ENCODE results near the gene HIPK2.

Gene HIPK2

DNA sequence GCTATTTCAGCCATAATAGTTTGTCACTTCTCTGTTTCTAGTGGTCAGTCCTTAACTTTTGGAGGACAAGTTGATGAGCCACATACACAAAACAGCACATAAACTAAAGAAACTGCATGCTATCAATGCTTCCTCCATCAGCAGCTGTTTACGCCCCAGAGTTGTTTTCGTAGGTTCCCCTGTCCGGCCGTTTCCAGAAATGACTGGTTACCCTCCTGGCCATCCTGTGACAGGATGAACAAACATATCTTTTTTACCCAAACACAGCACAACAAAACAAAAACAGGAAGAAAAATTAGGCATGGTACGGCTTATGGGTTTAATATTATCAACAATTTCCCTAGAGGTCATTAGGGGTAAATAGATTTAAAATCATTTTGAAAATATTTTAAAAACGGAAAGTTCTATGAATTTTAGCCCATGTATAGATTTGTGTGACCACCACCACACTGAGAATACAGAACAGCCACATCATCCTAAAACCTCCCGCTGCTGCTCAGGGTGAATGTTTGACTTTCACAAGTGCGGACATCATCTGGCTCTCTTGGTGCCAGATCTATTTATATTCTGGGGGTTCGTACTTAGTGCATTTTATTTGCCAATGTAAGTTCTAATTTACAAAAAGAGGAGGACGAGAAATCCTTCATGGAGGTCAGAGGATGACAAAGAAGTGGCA is 74.8 kb downstream of the HIPK2 start:
- ATAC-seq, result no peak
- TF ChIP-seq ZFP3 (CRISPR knock-in tag; IDR thresholded peaks at IDR 0.05), result no peak
- peak; percentile 26; the same call in 1 of the 2 replicates for TF ChIP-seq ZNF70 (CRISPR knock-in tag; IDR thresholded peaks at IDR 0.05)
- TF ChIP-seq ARNTL (CRISPR knock-in tag; IDR thresholded peaks at IDR 0.05; ENCODE audit: borderline replicate concordance, low read depth), result no peak

- peak; percentile 25 for ATAC-seq
- TF ChIP-seq CREB5 (CRISPR knock-in tag; IDR thresholded peaks at IDR 0.05; ENCODE audit: low read depth) (no peak), CSDC2 (CRISPR knock-in tag; IDR thresholded peaks at IDR 0.05) (no peak), BACH2 (CRISPR knock-in tag; IDR thresholded peaks at IDR 0.05; ENCODE audit: borderline replicate concordance) (no peak), POU6F1 (CRISPR knock-in tag; IDR thresholded peaks at IDR 0.05; ENCODE audit: borderline replicate concordance, low read depth) (no peak), ISL1 (CRISPR knock-in tag; IDR thresholded peaks at IDR 0.05) (no peak), ZFP30 (CRISPR knock-in tag; IDR thresholded peaks at IDR 0.05) (no peak), RARB (CRISPR knock-in tag; IDR thresholded peaks at IDR 0.05) (no peak), ZFP3 (CRISPR knock-in tag; IDR thresholded peaks at IDR 0.05) (no peak), ZNF8 (CRISPR knock-in tag; IDR thresholded peaks at IDR 0.05) (no peak), ESRRG (CRISPR knock-in tag; IDR thresholded peaks at IDR 0.05) (no peak), GLIS3 (CRISPR knock-in tag; IDR thresholded peaks at IDR 0.05) (no peak), TCF4 (CRISPR knock-in tag; IDR thresholded peaks at IDR 0.05; ENCODE audit: borderline replicate concordance) (no peak), PPARA (CRISPR knock-in tag; IDR thresholded peaks at IDR 0.05; ENCODE audit: borderline replicate concordance) (no peak), ZC3H10 (CRISPR knock-in tag; IDR thresholded peaks at IDR 0.05) (no peak), SNAI2 (CRISPR knock-in tag; IDR thresholded peaks at IDR 0.05) (no peak), ARNTL (CRISPR knock-in tag; IDR thresholded peaks at IDR 0.05; ENCODE audit: borderline replicate concordance, low read depth) (no peak), TOX (CRISPR knock-in tag; IDR thresholded peaks at IDR 0.05; ENCODE audit: borderline replicate concordance) (no peak)
- TF ChIP-seq, protein P1, sequence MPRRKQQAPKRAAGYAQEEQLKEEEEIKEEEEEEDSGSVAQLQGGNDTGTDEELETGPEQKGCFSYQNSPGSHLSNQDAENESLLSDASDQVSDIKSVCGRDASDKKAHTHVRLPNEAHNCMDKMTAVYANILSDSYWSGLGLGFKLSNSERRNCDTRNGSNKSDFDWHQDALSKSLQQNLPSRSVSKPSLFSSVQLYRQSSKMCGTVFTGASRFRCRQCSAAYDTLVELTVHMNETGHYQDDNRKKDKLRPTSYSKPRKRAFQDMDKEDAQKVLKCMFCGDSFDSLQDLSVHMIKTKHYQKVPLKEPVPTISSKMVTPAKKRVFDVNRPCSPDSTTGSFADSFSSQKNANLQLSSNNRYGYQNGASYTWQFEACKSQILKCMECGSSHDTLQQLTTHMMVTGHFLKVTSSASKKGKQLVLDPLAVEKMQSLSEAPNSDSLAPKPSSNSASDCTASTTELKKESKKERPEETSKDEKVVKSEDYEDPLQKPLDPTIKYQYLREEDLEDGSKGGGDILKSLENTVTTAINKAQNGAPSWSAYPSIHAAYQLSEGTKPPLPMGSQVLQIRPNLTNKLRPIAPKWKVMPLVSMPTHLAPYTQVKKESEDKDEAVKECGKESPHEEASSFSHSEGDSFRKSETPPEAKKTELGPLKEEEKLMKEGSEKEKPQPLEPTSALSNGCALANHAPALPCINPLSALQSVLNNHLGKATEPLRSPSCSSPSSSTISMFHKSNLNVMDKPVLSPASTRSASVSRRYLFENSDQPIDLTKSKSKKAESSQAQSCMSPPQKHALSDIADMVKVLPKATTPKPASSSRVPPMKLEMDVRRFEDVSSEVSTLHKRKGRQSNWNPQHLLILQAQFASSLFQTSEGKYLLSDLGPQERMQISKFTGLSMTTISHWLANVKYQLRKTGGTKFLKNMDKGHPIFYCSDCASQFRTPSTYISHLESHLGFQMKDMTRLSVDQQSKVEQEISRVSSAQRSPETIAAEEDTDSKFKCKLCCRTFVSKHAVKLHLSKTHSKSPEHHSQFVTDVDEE (CRISPR knock-in tag; IDR thresholded peaks at IDR 0.05), result no peak
- TF ChIP-seq, protein P2, sequence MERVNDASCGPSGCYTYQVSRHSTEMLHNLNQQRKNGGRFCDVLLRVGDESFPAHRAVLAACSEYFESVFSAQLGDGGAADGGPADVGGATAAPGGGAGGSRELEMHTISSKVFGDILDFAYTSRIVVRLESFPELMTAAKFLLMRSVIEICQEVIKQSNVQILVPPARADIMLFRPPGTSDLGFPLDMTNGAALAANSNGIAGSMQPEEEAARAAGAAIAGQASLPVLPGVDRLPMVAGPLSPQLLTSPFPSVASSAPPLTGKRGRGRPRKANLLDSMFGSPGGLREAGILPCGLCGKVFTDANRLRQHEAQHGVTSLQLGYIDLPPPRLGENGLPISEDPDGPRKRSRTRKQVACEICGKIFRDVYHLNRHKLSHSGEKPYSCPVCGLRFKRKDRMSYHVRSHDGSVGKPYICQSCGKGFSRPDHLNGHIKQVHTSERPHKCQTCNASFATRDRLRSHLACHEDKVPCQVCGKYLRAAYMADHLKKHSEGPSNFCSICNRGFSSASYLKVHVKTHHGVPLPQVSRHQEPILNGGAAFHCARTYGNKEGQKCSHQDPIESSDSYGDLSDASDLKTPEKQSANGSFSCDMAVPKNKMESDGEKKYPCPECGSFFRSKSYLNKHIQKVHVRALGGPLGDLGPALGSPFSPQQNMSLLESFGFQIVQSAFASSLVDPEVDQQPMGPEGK (CRISPR knock-in tag; IDR thresholded peaks at IDR 0.05; ENCODE audit: borderline replicate concordance), result no peak
- TF ChIP-seq, protein P3, sequence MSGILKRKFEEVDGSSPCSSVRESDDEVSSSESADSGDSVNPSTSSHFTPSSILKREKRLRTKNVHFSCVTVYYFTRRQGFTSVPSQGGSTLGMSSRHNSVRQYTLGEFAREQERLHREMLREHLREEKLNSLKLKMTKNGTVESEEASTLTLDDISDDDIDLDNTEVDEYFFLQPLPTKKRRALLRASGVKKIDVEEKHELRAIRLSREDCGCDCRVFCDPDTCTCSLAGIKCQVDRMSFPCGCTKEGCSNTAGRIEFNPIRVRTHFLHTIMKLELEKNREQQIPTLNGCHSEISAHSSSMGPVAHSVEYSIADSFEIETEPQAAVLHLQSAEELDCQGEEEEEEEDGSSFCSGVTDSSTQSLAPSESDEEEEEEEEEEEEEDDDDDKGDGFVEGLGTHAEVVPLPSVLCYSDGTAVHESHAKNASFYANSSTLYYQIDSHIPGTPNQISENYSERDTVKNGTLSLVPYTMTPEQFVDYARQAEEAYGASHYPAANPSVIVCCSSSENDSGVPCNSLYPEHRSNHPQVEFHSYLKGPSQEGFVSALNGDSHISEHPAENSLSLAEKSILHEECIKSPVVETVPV (CRISPR knock-in tag; IDR thresholded peaks at IDR 0.05), result no peak
Measured at GRCh38 chr7:139702313-139702731, 75.5 kb downstream of the HIPK2 start.

GRCh38 chr7:139701908-139702307 is 75.9 kb downstream of the HIPK2 start:
- ATAC-seq, result peak; percentile 9; the same call in 1 of the 3 replicates
- TF ChIP-seq TCF4 (CRISPR knock-in tag; IDR thresholded peaks at IDR 0.05; ENCODE audit: borderline replicate concordance), result no peak
- no peak for TF ChIP-seq PPARA (CRISPR knock-in tag; IDR thresholded peaks at IDR 0.05; ENCODE audit: borderline replicate concordance)
